Aorta (tissue), 5 donors: ENCODE results near the gene KIFC3. TPM values are rescaled to one million over a fixed set of nuclear protein-coding genes. Genes with fewer than 3 reads are reported as not detected.

Source experiments
- ATAC-seq: fragments of 200-7000 bp; cut with Tn5 transposase; one replicate; pipeline ENCODE4 v1.9.1; 2022; ENCODE audit warnings: moderate library complexity; ENCODE audit not compliant: low FRiP score
- DNase-seq, 2 donors: peaks; one replicate each; pipeline ENCODE4 v3.0.0-alpha.2; 2020
- H3K27ac ChIP-seq, 2 donors: one replicate each; pipeline ENCODE4 v1.5.1; 2013; ENCODE audit warnings: low read length in 2 of 2, mild to moderate bottlenecking in 2 of 2, moderate library complexity in 2 of 2, control low read depth in 1 of 2, inconsistent platforms in 1 of 2, low read depth in 1 of 2
- H3K27me3 ChIP-seq, 2 donors: one replicate each; pipeline ENCODE4 v1.6.1; 2013; ENCODE audit warnings: control low read depth in 1 of 2, low read length in 1 of 2, mild to moderate bottlenecking in 1 of 2, moderate library complexity in 1 of 2; ENCODE audit not compliant: insufficient read depth in 2 of 2, control insufficient read depth in 1 of 2
- H3K36me3 ChIP-seq, 2 donors: one replicate each; pipeline ENCODE4 v1.6.1; 2013; ENCODE audit warnings: control low read depth in 1 of 2, low read length in 1 of 2, mild to moderate bottlenecking in 1 of 2; ENCODE audit not compliant: insufficient read depth in 2 of 2, control insufficient read depth in 1 of 2
- H3K4me1 ChIP-seq, 2 donors: one replicate each; pipeline ENCODE4 v1.6.1; 2013; ENCODE audit warnings: low read length in 2 of 2, control low read depth in 1 of 2, mild to moderate bottlenecking in 1 of 2, moderate library complexity in 1 of 2; ENCODE audit not compliant: insufficient read depth in 2 of 2, control insufficient read depth in 1 of 2
- H3K4me3 ChIP-seq, 2 donors: one replicate each; pipeline ENCODE4 v1.5.1; 2013; ENCODE audit warnings: low read length in 2 of 2, control low read depth in 1 of 2, mild to moderate bottlenecking in 1 of 2
- H3K9me3 ChIP-seq: one replicate; pipeline ENCODE4 v1.6.1; 2013; ENCODE audit warnings: mild to moderate bottlenecking, low read length; ENCODE audit not compliant: control insufficient read depth
- WGBS, 2 donors: extraction: QIAGEN DNeasy Blood & Tissue Kit; methylation state at CpG; one replicate each; pipeline ENCODE4 v1.1.7; 2013; 5-methylcytosine and 5-hydroxymethylcytosine counted together
- intact Hi-C, 2 donors: fragments of 100-400 bp; cut with DNase I; formaldehyde crosslinking; loops; one replicate each; pipeline versions ENCODE4 v1.14.2 to v1.15.0; 2022
- polyA plus RNA-seq, 2 donors: library from polyadenylated mRNA; stranded (reverse); fragments of 200-250 nt; gene quantifications; one replicate each; pipeline ENCODE4 v1.2.3, GENCODE V29; 2013
- total RNA-seq, 2 donors: library from RNA; stranded (reverse); fragmentation: NEBNext Ultra II Directional; extraction: Animal tissue kit (Norgen Biotek cat#: 25700); gene quantifications; one replicate each; pipeline ENCODE4 v1.2.1, GENCODE V29; 2021
- donor health status: healthy with polysubstance abuse.
- donor health status: Bipolar disorder and iron deficiency.
- donor health status: DM: no; HTN: no; CAD: no.
- donor health status: DM: no; HTN: no; CAD: no.
- donor health status: DM: yes; HTN: yes; CAD: no.

Gene KIFC3
- total and polyA plus RNA-seq, 4 donors: 27.4 to 80.1 (median 65.4) TPM

DNA sequence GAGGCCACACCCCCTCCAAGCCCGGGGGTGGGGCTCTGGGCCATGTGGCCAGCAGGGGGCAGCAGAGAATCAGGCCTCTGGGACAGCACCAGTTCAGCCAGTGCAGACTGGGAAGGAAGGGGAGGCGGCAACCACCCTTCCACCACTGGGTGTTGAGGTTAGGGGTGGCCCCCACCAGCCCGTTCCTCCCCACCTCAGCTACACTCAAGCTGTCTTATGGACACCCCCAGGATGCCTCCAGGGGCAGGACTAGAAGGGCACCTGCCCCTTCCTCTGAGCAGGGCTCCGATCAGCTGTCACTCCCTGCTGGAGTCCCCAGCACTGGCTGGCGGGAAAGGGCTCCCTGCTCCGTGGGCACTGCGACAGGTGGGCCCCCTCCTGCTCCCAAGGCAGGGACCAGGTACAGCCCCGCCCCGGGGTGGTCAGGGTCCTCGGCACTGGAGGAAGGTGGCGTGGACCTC is 44.9 kb downstream of the KIFC3 start:
- no peak overlapping the region for H3K4me3 ChIP-seq
- no peaks in the 10 kb centered on the region for H3K36me3 ChIP-seq
- 67 to 79% methylated on average over 10 to 11 of the region's 11 CpGs for WGBS, 2 donors
- no peaks in the 10 kb centered on the region for H3K4me1 ChIP-seq
- no peak overlapping the region for H3K27ac ChIP-seq
- ATAC-seq: peak; percentile 88
- no peaks in the 10 kb centered on the region for H3K27me3 ChIP-seq
- intact Hi-C loops: loop anchor here (1.0 to 5.0 kb wide), 4 partner anchors 21 to 245 kb away; partner anchors contain the start of genes USB1 (in 2 of the 2) and ZNF319 (in 2 of the 2)
- H3K9me3 ChIP-seq: no peaks in the 10 kb centered on the region
- peak; percentile 92 to 97 for DNase-seq

DNA sequence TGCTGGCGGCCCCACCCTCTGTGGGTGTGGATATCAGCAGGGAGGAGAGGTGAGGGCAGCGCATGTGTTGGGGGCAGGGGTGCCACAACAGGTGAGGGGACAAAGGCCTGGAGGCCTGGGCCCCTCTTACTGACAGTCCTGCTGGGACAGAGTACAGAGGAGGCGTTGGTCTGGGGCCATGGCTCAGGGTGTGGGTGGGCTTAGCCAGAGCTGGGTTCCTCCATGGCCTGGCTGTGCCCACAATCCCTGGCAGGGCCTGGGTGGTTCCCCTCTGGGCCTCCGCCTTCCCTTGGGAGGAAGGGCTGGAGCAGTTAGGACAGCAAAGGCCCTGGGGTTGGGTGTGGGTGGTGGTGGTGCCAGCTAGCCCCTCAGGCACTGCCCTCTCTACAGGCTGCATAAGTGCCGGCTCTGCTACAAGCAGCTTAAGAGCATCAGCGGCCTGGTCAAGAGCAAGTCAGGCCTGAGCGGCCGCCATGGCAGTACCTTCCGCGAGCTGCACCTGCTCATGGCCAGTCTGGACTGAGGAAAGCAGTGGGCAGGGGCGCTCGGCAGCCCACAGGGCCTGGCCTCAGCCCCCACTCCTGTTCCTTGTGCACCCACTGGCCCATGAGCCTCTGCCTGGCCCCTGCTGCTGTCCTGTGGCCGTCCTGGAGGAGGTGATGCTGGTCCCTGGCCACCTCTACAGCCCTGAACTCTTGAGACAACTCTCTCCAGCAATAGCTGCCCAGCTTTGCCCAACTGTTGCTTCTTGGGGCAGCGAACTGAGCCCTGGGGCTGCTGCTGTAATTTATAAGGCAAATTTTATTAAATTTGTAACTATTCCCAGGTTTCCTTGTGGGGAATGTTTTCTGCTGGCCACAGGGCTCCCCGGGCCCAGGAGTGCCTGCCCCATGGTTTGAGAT is 45.6 kb downstream of the KIFC3 start:
- intact Hi-C loops: loop anchor here (1.0 to 5.0 kb wide), 4 partner anchors 20 to 246 kb away; partner anchors contain the start of genes USB1 (in 2 of the 2) and ZNF319 (in 2 of the 2)
- Histone ChIP-seq H3K9me3 (no peaks in the 10 kb centered on the region), H3K27me3 (no peaks in the 10 kb centered on the region), H3K27ac (no peak overlapping the region), H3K4me3 (no peak overlapping the region), H3K4me1 (no peaks in the 10 kb centered on the region), H3K36me3 (no peaks in the 10 kb centered on the region)
- WGBS, 2 donors: 83 to 85% methylated on average over 12 to 15 of the region's 15 CpGs
- ATAC-seq: no peak
- DNase-seq: peak; percentile 46 to 65

DNA sequence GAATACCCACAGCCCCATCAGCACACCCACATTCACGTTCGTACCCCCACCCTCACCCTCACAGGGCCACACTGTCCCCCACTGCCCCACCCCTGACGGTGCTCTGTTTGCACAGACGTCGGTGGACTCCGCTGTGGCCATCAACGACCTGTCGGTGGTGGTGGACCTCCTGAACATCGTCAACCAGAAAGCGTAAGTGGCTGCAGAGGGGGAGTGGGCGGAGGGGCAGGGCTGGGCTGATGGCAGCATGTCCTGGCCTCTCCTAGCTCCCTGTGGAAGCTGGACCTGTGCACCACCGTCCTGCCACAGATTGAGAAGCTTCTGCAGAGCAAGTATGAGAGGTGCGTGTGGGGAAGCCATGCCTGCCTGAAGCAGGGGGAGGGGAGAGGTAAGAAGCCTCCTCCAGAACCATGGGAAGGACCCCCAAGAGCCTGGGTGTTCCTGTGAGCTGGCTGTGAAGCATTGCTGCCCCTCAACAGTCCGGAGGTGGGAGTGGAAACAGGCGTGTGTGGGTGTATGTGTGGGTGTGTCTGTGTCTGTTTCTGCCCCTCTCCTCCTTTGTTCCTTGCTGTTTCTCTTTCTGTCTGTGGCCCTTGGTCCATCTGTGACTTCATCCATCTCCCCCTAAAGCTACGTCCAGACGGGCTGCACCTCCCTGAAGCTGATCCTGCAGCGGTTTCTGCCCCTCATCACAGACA is 46.4 kb downstream of the KIFC3 start:
- DNase-seq (peak; percentile 45 to 70), ATAC-seq (no peak)
- Histone ChIP-seq H3K27me3 (no peaks in the 10 kb centered on the region), H3K27ac (no peak overlapping the region), H3K4me1 (no peaks in the 10 kb centered on the region), H3K9me3 (no peaks in the 10 kb centered on the region), H3K36me3 (no peaks in the 10 kb centered on the region), H3K4me3 (no peak overlapping the region)
- WGBS, 2 donors: 79 to 81% methylated on average over 18 of the region's 18 CpGs
- intact Hi-C loops: loop anchor here (2.0 to 5.0 kb wide), 3 partner anchors 19 to 246 kb away; partner anchors contain the start of genes USB1 (in 2 of the 2) and ZNF319 (in 2 of the 2)

DNA sequence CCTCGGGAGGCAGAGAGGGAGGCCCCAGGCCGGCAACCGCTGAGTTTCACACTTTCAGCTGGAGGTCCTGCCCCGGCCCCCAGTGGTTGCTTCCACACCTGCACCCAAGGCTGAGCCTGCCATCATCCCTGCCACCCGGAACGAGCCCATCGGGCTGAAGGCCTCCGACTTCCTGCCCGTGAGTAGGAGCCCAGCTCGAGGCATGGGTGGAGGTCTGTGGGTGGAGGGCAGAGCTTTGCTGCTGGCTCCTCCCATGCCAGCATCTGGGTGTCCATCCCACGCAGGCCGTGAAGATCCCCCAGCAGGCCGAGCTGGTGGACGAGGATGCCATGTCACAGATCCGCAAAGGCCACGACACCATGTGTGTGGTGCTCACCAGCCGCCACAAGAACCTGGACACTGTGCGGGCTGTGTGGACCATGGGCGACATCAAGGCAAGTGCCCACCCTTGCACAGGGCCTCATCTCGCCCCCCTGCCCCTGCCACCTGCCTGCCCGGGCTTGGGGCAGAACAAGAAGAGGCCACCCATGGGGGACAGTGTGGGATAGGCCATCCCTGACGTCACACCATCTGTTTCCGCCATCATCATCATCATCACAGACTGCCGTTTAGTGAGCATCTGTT is 47.1 kb downstream of the KIFC3 start:
- 81 to 85% methylated on average over 24 of the region's 24 CpGs for WGBS, 2 donors
- DNase-seq (peak; percentile 46 to 51), ATAC-seq (no peak)
- intact Hi-C loops: loop anchor here (5.0 kb wide), 1 partner anchor 247 kb away; the partner anchor contains the start of genes USB1 (in 2 of the 2) and ZNF319 (in 2 of the 2)
- no peak overlapping the region for H3K27ac ChIP-seq
- H3K27me3 ChIP-seq: no peaks in the 10 kb centered on the region
- no peaks in the 10 kb centered on the region for H3K36me3 ChIP-seq
- no peaks in the 10 kb centered on the region for H3K9me3 ChIP-seq
- H3K4me3 ChIP-seq: no peak overlapping the region
- H3K4me1 ChIP-seq: no peaks in the 10 kb centered on the region

DNA sequence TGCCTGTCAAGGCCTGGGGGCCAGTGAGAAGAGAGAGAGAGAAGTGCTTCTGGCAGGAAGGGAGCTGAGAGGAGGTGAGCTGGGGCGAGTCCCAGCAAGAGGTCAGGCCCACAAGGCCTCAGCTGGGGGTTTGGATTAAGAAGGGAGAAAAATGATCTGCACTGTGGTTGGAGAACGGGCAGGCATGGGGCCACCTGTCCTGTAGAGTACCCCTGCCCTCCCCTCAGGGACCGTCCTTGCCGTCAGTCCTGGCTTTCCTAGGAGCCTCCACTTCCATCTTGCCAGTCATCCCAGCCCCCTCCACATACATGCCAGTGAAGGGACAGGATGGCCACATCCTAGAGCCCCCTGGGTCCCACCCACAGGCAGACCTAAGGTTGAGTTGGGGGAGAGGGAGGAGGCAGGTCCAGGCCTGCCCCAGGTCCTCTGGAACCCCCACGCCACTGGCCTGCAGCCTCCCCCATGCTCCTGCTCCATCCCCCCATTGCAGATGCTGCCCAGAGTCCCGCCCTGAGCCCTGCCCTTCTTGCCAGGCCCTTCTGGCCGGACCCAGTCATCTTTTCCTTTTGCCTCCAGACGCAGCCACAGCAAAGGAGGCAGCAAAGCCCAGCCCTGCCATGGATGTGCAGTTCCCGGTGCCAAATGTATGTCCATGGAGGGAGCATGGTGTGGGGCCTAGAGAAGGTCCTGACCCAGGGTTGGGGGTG is 47.8 kb downstream of the KIFC3 start:
- no peak overlapping the region for H3K27ac ChIP-seq
- 67 to 82% methylated on average over 9 of the region's 9 CpGs for WGBS, 2 donors
- DNase-seq (peak in 1 of 2 donors; percentile 52), ATAC-seq (no peak)
- H3K4me3 ChIP-seq: no peak overlapping the region
- no peaks in the 10 kb centered on the region for H3K9me3 ChIP-seq
- no peaks in the 10 kb centered on the region for H3K27me3 ChIP-seq
- H3K4me1 ChIP-seq: no peaks in the 10 kb centered on the region
- intact Hi-C loops: loop anchor here (5.0 kb wide), 1 partner anchor 248 kb away; the partner anchor contains the start of genes USB1 (in 2 of the 2) and ZNF319 (in 2 of the 2)
- H3K36me3 ChIP-seq: no peaks in the 10 kb centered on the region

DNA sequence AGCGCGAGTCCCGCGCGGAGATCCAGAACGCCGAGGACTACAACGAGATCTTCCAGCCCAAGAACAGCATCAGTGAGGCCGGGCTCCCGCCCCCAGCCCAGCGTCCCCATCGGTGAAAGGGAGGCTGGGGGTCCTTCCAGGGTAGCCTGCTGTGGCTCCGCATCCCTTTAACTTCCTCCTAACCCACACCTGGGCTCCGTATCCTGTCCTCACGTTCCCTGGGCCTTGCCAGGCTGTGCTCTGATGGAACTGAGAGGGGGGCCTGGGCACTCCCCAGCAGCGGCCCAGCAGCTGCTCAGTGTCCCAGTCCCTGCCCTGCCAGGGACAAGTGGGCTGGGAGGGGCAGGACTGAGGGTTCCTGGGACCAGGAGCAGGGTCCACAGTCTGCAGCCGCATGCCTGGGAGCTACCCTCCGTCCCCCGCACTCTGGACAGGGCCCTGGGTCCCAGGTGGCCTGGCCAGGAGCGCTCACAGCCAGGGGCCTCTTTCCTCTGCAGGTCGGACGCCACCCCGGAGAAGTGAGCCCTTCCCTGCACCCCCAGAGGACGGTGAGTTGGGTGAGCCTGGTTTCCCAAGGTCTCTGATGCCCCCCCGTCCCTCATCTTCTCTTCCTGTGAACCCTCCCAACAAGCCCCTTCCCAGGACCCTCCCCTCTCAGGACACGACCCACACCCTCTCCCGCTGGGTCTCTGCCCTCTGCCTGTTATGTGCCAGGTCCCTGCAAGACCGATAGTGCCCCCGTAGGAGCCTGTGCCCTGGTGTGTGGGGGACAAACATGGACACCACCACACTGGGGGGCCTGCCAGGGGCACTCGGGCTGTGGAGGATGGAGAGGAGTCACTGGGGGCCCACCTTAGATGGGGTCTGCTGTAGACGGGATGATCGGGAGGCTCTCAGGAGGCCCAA is 48.6 kb downstream of the KIFC3 start:
- H3K9me3 ChIP-seq: no peaks in the 10 kb centered on the region
- DNase-seq (peak; percentile 35 to 68), ATAC-seq (no peak)
- 93 to 94% methylated on average over 32 of the region's 32 CpGs for WGBS, 2 donors
- H3K27ac ChIP-seq: no peak overlapping the region
- no peaks in the 10 kb centered on the region for H3K36me3 ChIP-seq
- H3K4me1 ChIP-seq: no peaks in the 10 kb centered on the region
- H3K27me3 ChIP-seq: no peaks in the 10 kb centered on the region
- H3K4me3 ChIP-seq: no peak overlapping the region
- intact Hi-C loops: no loop called here

DNA sequence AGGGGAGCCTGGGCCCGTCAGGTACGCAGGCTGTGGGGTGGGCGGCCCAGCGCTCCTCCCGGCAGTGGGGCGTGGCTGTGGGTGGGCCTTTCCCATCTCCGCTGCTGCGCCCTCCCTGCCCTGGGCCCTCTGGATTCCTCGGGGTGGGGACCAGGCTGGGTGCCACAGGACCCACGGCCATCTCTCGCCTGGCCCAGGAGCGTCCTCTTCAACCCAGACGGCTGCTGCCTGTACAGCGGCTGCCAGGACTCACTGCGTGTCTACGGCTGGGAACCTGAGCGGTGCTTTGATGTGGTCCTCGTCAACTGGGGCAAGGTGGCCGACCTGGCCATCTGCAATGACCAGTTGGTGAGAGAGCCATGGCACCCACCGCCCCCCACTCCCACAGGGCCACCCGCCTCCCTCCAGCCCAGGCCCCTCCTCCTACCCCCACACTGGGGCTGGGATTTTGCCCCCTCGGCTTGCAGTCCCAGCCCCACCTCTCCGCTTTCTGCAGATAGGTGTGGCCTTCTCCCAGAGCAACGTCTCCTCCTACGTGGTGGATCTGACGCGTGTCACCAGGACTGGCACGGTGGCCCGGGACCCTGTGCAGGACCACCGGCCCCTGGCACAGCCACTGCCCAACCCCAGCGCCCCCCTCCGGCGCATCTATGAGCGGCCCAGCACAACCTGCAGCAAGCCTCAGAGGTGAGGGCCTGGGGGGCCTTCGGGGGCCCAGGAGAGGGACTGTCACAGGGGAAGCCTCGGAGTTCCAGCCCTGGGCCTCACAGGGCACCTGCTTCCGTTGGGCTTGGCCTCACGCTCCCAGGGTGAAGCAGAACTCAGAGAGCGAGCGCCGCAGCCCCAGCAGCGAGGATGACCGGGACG is 49.5 kb downstream of the KIFC3 start:
- Histone ChIP-seq H3K4me1 (no peaks in the 10 kb centered on the region), H3K4me3 (no peak overlapping the region), H3K27ac (no peak overlapping the region), H3K36me3 (no peaks in the 10 kb centered on the region), H3K27me3 (no peaks in the 10 kb centered on the region), H3K9me3 (no peaks in the 10 kb centered on the region)
- WGBS, 2 donors: 87 to 89% methylated on average over 42 to 44 of the region's 44 CpGs
- ATAC-seq (no peak), DNase-seq (peak; percentile 44 to 68)
- intact Hi-C loops: no loop called here
